Ureter (tissue), 1 donor: Measurements from ENCODE around the gene ASMTL. TPM values are rescaled to one million over a fixed set of nuclear protein-coding genes. Genes with fewer than 3 reads are reported as not detected.
"Not testable (repeated sequence)": the region's sequence is repeated elsewhere in the genome, so short reads cannot be mapped to it uniquely, and the experiment has no call there.

Source experiments
- DNase-seq: peaks from one replicate; pipeline ENCODE4 v3.0.0-alpha.2; 2020; ENCODE audit warnings: low spot score
- total RNA-seq: library from RNA; stranded (reverse); gene quantifications from one replicate; pipeline ENCODE4 v1.2.4, GENCODE V29; 2023
- donor health status: DM: yes; HTN: yes; CAD: no.

The ASMTL gene
- total RNA-seq, 1 donor from 2014 or later = 32.5 TPM

DNA sequence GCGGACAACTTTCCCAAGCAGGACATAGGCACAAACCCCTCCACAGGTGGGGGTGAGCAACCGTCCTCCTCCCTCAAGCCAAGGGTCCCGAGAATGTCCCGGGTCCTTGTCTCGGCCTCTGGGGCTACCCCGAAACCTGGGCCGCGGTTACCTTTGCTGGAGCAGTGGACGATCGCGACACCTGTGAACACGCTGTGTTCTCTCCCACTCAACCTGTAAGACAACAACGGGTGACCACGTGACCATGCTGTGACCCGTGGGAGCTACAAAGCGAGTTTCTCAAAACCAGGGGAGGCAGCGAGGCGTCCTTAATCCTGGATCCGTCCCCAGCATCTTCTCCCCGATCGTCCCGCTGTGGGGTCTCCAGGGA lies 17.9 kb downstream of the ASMTL start:
- DNase-seq = no peak

DNA sequence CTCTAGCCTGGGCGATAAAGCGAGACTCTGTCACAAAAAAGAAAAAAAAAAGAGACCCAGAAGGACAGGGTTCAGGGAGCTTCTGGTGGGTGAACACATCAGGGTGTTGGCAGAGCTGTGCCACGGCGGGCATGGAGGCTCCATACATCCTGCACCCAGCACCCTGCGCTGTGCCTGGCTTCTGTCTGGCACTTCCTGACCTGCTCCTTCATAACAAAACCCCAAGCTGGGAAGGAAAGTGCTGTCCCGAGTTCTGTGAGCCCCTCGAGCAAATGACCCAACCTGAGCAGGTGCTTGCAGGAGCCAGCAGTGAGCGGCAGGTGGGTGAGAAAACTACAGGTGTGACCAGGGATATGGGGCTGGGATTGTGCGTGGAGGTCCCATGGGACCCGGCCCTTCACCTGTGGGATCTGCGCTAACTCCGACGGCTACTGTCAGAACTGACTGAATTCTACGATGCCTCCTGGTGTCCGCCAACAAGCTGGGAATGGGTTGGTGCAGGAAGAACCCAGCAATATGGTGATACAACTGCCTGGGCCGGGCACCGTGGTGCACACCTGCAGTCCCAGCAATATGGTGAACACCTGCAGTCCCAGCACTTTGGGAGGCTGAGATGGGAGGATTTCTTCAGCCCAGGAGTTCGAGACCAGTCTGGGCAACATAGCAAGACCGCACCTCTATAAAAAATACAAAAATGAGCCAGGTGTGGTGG lies 18.9 kb downstream of the ASMTL start:
- no peak for DNase-seq

DNA sequence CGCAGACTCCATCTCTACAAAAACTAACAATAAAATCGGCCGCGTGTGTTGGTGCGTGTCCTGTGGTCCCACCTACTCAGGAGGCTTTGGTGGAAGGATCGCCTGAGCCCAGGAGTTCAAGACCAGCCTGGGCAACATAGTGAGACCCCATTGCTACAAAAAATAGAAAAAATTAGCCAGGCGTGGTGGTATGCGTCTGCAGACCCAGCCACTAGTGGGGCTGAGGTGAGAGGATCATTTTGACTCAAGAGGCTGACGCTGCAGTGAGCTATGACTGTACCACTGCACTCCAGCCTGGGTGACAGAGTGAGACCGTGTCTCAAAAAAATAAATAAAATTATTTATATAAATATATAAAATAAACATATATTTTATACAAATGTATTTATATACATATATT lies 22.3 kb downstream of the ASMTL start:
- no peak for DNase-seq

DNA sequence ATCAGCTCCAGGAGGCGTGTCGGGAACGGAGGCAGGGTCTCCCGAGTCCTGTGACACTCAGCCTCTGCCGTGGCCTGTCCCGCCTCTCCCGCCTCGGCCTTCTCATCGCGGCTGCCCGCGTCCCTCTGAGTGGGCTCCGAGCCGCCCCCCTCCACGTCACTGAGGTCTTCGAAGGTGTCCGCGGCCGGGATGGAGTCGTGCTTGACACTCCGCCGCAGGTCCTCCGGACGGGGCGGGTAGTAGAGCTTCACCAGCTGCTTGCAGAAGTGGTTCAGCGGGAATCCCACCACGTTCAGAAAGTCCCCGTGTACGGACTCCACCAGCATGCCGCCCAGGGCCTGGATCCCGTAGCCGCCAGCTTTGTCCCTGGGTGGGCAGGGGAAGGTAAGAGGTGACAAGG lies 25.0 kb downstream of the ASMTL start:
- DNase-seq = no peak

DNA sequence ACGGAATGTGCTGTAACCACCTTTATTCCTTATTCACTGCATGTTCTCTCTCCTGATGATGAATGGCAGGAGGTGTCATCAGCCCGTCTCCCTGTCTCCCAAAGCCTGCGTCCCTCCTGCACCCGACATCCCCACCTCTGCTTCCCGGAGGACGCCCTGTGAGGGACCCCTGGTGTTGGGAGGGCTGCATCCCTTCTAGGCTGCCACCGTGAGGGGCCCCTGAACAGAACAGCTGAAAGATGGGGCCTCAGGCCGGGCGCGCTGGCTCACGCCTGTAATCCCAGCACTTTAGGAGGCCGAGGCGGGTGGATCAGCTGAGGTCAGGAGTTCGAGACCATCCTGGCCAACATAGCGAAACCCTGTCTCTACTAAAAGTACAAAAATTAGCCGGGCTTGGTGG lies 26.4 kb downstream of the ASMTL start:
- DNase-seq = not testable (repeated sequence)

DNA sequence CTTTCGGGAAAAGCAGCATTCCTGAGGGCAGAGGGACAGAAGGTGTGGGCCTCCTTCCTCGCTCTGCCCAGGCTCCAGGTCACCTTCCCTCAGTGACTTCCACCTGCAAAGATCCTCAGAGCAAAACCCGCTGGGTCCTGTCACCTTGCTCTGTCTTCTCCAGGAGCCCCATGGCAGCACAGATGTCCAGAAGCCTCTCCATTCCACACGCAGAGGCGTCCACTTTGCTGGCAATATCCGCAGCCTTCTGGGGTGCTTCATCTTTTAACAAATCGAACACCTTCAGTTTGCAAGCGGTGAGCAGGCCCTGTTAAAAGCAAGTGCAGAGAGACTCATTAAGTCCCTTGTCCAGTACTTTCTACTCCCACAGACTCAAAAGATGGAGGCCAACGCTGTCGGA lies 27.3 kb downstream of the ASMTL start:
- DNase-seq = no peak

DNA sequence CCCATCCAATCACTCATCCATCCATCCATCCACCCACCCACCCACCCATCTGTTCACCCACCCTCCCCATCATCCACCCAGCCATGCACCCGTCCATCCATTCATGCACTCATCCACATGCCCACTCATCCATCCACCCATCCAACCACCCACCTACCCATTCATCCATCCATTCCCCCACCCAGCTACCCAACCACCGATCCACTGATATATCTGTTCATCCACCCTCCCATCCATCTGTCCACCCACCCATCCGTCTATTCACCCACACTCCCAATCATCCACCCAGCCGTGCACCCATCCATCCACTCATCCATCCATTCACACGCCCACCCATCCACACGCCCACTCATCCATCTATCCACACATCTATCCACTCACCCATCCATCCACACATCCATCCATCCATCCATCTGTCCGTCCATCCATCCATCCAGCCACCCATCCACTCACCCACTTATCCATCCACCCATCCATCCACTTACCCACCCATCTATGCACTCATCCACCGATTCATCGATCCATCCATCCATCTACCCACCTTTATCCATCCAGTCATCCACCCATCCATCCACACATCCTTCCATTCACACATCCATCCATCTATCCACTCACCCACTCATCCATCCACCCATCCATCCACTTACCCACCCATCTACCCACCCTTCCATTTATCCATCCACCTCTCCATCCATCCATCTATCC lies 28.4 kb downstream of the ASMTL start:
- no peak for DNase-seq

DNA sequence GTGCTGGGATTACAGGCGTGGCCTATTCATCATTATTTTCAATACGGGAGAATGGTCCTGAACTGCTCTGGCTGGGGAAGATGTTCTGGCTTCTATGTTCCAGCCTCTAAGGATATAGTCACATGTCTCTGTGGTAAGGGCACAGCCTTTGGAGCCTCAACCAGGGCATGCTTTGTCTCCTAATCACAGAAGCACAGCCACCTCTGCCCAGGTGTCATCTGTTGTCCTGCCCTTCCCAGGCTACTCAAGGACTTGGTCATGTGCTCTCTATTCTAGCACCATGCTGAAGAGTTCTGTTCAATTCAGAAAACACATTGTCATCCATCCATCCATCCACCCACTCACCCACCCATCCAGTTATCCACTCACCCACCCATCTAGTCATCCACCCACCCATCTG lies 29.5 kb downstream of the ASMTL start:
- DNase-seq = no peak

DNA sequence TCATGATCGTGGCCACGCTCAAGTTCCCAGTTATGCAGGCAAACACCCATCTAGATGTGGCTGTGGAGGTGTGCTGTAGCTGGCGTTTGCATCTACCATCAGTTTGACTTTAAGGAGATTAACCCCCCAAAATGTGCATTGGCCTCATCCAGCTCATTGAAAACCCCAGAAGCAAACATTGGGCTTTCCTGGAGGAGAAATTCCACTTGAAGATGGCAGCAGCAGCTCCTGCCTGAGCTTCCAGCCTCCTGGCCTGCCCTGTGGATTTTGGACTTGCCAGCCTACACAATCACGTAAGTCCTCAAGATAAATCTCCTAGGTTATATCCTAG lies 30.6 kb downstream of the ASMTL start:
- no peak for DNase-seq

DNA sequence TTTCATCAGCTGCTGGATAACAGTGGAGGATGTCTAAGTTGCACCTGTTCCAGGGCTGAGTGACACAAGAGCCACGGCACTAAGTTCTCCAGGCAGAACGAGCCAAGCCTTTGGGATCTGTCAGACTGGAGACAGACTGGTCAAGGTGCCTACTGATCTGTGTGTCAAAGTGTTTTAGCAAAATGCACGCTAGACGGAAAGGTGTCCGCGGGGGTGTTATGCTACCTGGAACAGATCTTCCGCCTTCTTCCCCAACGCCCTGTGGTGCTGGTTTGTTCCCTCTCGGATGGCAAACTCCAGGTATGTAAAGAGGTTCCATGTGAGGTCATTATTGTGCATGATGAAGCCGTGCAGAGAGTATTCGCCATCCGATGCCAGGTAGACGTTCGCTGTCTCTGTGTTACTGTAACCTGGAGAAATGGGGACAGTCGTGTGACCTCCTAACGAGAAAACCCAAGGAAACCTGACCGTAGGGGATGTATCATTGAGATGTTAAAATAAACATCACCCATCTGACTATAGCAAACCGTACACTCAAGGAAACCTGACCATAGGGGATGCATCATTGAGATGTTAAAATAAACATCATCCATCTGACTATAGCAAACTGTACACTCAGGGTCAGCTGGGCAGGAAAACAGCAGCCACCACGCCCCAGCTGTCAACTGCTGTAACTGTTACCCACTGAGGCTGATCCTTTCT lies 31.1 kb downstream of the ASMTL start:
- no peak for DNase-seq

DNA sequence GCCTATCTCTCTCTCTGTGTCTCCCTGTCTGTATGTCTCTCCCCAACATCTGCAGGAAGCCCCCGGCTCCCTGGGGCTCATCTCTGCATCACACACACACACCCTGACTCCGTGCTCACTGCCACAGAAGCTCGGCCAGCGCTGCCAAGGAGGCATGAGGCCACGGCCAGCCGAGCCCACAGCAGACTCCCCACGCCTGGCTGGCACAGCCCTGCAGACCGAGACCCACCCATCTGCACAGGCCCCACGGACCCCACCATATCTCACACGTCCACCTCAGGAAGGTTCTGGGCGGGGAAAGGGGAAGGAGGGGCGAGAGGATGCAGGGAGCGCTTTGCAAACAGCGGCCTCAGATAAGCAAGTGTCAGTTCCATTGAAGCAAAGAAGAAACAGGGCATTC lies 32.3 kb downstream of the ASMTL start:
- no peak for DNase-seq

DNA sequence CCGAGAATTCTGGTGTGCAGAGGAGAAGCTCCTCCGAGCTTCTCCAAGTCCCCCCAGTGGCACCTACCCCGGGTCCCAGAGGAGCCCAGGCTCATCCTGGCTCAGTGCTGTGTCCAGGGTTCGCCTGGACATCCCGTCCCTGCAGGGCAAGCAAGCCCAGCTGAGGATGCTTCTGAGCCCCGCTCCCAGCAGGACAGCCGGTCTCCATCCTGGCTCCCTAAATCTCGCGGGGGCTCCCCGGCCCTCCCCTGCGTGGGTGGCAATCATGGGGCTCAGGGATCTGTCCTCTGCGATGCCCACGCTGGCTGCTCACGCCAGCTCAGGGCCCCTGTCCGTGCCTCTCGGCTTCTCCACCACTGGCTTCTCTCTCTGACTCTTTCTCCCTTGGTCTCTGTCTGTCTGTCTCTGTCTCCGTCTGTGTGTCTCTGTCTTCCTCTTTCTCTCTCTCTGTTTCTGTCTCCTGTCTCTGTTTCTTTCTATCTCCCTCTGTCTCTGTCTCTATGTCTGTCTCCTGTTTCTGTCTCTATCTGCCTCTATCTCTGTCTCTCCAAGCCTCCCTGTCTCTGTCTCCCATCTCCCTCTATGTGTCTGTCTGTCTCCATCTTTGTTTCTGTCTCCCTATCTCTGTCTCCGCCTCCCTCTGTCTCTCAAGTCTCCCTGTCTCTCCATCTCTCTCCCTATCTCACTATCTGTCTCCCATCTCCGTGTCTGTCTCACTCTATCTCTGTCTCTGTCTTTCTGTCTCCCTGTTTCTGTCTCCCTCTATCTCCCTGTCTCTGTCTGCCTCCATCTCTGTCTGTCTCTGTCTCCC lies 33.0 kb downstream of the ASMTL start:
- no peak for DNase-seq

DNA sequence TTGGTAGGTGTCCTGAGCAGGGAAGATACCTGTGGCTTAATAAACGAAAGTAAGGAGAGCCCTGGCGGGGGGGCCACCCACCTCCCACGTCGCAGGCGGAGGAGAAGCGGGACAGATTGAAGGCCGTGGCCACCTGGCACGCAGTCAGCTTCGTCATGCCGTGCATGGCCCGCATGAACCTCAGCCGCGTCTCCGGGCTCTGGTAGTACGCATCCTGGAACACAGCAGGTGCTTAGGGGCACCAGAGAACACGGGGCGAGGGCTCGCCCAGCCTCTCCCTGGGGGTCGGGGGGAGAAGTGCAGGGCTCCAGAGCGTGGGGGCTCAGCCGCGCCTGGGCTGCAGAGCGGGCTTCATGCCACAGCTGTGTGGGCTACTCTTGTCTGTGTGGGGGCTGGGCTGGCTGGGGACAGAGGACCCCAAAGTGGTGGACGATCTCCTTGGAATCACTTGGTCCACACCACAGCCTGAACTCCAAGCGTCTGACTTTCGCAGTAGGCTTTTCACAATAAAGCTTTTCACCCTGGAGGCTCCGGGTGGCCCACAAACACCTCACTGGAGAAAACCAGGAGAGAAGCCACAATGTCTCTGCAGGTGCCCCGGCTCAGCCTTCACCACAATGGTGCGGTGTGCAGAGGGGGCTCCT lies 33.7 kb downstream of the ASMTL start:
- DNase-seq = no peak

DNA sequence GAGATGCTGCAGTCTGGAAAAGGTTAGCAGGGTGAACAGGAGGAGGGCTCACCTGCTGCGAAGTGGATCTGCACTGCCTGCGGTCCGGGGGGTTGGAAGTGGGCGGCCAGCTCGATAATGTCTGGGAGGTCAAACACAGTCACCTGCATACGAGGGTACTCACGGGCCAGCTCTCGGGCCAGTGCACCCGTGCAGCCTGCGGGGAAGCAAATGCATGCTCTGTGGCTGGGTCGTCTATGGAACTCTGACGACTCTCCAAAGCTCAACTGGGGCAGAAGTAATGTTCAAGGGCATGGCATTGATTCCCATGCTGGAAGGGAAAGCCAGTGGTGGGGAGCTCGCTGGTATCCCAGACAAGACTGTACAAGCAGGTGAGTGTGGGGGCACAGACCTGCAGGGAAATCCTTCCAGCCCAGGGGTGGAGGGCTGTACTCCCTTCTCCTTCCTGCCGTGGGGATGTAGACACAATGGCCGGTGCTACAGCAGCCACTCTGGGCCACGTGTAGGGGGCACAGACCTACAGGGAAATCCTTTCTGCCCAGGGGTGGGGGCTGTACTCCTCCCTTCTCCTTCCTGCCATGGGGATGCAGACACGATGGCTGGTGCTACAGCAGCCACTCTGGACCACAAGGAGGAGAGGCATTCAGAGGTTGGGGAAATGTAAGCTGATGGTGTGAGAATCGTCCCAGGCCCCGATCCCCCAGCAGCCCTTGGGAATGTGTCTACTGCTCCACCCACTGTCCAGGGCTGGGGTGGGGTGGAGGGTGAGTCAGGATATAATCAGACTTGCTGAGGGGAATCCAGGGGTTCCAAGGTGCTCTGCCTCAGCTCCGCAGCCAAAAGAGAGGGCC lies 34.6 kb downstream of the ASMTL start:
- no peak for DNase-seq

DNA sequence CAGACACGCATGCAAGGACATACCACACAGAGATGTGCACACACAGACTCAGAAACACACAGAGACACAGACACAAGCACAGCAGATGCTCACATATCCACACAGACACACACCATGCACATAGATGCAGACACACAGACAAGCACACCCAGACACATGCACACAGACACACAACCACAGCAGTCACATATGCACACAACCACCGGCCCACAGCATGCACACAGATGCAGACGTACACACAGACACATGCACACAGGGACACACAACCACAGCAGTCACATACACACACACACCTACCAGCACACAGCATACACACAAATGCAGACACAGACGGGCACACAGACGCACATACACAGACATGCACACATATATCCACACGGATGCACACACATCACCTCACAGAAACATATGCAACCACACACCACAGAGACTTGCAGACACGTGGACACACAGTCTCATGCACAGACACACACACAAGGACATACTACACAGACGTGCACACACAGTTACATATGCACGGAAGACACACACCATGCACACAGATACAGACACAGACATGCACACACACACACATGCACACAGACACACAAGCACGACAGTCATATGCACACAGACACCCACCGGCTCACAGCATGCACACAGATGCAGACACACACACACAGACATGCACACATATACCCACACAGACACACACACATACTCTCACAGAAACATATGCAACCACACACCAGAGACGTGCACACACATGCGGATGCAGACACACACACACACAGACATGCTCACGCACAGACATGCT lies 35.5 kb downstream of the ASMTL start:
- DNase-seq = no peak

DNA sequence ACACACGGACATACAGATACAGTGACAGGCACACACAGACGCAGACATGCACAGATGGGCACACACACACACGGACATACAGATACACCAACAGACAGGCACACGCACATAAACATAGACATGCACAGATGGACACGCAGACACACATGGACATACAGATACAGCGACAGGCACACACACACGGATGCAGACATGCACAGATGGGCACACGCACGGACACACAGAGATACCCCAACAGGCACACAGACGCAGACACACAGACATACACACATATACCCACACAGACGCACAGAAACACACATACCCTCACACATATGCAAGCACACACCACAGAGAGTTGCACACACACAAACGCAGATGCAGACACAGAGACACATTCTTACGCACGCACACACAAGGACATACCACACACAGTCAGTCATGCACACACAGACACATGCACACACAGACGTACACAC lies 36.4 kb downstream of the ASMTL start:
- no peak for DNase-seq

DNA sequence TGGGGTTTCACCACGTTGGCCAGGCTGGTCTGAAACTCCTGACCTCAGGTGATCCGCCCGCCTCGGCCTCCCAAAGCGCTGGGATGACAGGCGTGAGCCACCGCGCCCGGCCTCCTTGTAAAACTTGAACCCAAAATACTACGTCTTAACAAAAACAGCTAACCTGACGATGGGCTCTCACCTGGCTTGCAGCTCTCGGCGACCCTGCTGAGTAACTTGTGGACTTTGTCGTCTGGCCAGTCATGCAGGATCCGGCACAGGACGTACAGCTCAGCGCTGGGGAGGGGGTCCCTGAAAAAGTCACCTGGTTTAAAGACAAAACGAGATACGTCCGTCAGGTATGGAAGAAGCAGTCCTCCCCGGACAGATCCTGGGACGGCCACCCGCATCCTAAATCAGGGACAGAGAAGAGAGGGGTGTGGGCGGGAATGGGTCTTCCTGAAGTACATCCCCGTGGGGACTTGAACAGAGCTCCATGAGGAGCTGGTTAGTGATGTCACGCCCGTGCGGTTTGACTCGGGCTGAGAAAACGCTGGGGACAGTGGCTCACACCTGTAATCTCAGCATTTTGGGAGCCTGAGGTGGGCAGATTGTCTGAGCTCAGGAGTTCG lies 40.1 kb downstream of the ASMTL start:
- DNase-seq = no peak

DNA sequence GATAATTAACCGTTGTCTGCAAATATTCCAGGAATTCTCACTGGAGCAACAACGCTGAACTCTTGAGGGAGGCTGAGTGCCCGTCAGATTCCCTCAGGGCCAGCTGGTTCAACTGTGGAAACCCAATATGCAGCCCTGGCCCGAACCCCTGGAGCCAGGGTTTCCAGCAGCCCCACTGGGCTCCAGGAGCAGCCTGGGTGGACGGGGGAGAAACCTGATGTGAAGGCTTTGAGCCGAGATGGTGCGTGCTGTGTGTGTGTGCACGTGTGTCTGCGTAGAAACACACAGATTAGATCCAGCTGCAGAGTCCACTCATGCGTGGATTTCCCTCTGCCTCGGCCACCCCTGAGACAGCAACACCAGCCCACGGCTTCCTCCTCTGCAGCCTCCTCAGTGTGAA lies 41.4 kb downstream of the ASMTL start:
- DNase-seq = no peak

DNA sequence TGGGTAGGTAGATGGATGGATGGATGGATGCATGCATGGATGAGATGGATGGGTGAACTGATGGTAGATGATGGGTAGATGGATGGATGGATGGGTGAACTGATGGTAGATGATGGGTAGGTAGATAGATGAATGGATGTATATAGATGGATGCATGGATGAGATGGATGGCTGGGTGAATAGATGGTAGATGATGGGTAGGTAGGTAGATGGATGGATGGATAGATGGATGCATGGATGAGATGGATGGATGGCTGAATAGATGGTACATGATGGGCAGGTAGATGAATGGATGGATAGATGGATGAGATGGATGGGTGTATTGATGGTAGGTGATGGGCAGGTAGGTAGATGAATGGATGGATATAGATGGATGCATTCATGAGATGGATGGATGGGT lies 45.7 kb downstream of the ASMTL start:
- DNase-seq = no peak

DNA sequence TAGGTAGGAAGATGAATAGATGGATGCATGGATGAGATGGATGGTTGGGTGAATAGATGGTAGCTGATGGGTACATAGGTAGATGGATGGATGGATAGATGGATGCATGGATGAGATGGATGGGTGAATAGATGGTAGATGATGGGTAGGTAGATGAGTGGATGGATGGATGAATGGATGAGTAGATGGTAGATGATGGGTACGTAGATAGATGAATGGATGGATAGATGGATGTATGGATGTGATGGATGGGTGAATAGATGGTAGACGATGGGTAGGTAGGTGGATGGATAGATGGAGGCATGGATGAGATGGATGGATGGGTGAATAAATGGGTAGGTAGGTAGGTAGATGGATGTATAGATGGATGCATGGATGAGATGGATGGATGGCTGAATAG lies 46.9 kb downstream of the ASMTL start:
- not testable (repeated sequence) for DNase-seq
